GM10248 (cell line): ENCODE measurements around the gene SPATA7.

Experiments used
- CTCF ChIA-PET: fragments of 300-600 bp; sonication (Branson Sonifier 250); formaldehyde crosslinking; extraction: SDS; loops from one replicate; lab custom pipeline; 2021; ENCODE audit warnings: antibody characterized with exemption; lab: Yijun Ruan, JAX
- POLR2A ChIA-PET: fragments of 350-650 bp; sonication (Branson Sonifier 250); formaldehyde crosslinking; extraction: SDS; loops from one replicate; lab custom pipeline; 2020; ENCODE audit warnings: antibody characterized with exemption; lab: Yijun Ruan, JAX
- DNase-seq: peaks from one replicate; pipeline ENCODE4 v3.0.0; 2012; ENCODE audit errors: extremely low spot score
- TF ChIP-seq, protein P1 (sequence below): IDR thresholded peaks from 2 replicates; pipeline ENCODE4 v1.5.1; 2012; ENCODE audit warnings: mild to moderate bottlenecking, low read depth; ENCODE audit errors: extremely low read depth, missing control alignments, control extremely low read depth

SPATA7 gene

DNA sequence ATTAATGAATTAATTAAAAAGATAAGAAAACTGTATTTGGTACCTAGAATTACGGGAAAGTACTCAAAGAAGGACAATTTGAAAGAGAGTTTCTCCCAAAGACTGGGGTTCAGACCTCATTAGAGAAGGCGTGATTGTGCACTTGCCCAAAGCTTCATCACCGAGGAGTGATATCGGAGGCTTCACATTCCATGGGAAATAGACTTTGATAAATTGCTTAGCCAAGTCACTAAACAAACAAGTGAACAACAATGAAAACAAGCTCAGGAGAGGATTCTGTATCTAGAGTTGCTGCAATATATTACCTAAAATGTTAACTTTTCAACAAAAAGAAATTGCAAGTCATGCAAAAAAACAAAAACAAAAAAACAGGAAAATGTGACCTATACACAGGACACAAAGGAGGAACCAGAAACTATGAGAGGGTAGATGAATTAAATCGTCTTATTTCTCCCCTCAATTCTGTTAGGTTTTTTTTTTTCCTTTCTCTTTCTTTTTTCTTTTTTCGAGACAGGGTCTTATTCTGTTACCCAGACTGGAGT lies 3.4 kb downstream of the SPATA7 start:
- DNase-seq, result no peak
- CTCF ChIA-PET, result interaction anchor here (2.9 kb wide), 1 partner anchor 9 kb away, joined by 13 read pairs; no protein-coding TSS in a partner anchor
- TF ChIP-seq, protein P1, sequence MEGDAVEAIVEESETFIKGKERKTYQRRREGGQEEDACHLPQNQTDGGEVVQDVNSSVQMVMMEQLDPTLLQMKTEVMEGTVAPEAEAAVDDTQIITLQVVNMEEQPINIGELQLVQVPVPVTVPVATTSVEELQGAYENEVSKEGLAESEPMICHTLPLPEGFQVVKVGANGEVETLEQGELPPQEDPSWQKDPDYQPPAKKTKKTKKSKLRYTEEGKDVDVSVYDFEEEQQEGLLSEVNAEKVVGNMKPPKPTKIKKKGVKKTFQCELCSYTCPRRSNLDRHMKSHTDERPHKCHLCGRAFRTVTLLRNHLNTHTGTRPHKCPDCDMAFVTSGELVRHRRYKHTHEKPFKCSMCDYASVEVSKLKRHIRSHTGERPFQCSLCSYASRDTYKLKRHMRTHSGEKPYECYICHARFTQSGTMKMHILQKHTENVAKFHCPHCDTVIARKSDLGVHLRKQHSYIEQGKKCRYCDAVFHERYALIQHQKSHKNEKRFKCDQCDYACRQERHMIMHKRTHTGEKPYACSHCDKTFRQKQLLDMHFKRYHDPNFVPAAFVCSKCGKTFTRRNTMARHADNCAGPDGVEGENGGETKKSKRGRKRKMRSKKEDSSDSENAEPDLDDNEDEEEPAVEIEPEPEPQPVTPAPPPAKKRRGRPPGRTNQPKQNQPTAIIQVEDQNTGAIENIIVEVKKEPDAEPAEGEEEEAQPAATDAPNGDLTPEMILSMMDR, result no peak
- POLR2A ChIA-PET, result no interaction called here

- ChIA-PET POLR2A (no interaction called here), CTCF (interaction anchor here (1.3 to 3.1 kb wide), 4 partner anchors 11 to 275 kb away, joined by 3 to 9 read pairs (median 4); no protein-coding TSS in a partner anchor)
- TF ChIP-seq, protein P1, result no peak
- no peak for DNase-seq
These were observed 7.2 kb downstream of the SPATA7 start for GRCh38 chr14:88392609-88393008.

GRCh38 chr14:88411039-88411438 lies 25.6 kb downstream of the SPATA7 start:
- TF ChIP-seq, protein P1, result no peak
- DNase-seq, result no peak
- ChIA-PET CTCF (interaction anchor here (1.3 to 1.5 kb wide), 2 partner anchors 18 to 20 kb away, joined by 3 to 4 read pairs; no protein-coding TSS in a partner anchor), POLR2A (no interaction called here)

DNA sequence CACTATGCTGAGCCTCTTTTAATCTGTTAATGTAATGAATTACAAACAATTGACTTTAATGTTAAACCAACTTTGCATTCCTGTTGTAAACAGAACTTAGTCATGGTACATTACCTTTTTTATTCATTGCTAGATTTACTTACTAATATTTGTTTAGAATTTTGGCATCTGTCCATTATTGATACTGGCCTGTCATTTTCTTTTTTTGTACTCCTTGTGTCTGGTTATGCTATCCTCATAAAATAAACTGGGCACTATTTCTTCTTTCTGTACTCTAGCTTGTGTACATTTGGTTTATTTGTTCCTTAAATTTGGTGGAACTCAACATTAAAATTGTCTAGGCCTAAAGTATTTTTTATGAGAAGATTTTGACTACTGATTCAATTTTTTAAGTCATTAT lies 32.1 kb downstream of the SPATA7 start:
- POLR2A ChIA-PET, result no interaction called here
- TF ChIP-seq, protein P1, result no peak
- CTCF ChIA-PET, result no interaction called here
- DNase-seq, result no peak

GRCh38 chr14:88420187-88420586 lies 34.7 kb downstream of the SPATA7 start:
- ChIA-PET POLR2A (no interaction called here), CTCF (no interaction called here)
- TF ChIP-seq, protein P1, result no peak
- DNase-seq, result no peak

DNA sequence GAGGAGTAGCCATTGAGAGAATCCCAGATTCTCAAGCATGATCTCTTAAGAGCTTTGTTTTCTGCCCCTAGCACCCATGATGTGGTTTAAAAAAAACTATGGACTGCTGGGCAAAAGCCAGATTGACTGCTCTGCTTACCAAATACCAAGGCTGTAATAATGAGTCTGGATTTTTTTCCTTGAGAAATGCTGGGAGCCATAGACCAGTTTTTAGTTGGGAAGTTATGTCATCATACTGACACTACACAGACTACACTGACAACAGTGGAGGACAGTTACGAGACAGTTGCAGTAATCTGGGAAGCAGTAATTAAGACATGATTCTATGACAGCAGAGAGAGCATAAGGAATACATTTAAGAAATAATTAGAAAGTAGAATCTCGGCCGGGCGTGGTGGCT lies 35.8 kb downstream of the SPATA7 start:
- CTCF ChIA-PET, result no interaction called here
- TF ChIP-seq, protein P1, result no peak
- DNase-seq, result no peak
- POLR2A ChIA-PET, result no interaction called here
